ENCODE results near the gene NRP1.

The NRP1 gene

GRCh38 chr10:33349268-33349667, 14.8 kb upstream of the NRP1 start:
- no peak for DNase-seq (ENCODE audit: low spot score)

DNA sequence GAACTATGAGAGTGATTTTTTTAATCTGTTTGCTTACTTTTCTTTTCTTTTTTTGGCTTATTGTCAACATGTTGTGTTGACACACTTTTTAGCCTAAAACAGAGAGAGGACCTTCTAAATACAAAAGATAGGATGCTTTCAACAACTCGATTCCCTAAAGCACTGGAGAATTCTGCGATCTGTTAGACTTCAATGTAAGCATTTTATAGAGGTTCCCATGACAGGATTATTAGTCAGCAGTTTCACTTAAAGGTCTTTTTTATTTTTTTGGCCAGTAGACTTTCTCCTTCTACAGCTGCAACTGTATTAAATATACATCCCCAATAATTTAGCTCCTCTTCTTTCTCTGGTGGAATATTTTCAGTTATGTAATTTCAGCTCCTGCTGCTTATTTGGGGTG, 12.7 kb upstream of the NRP1 start:
- DNase-seq (ENCODE audit: low spot score), result no peak

DNA sequence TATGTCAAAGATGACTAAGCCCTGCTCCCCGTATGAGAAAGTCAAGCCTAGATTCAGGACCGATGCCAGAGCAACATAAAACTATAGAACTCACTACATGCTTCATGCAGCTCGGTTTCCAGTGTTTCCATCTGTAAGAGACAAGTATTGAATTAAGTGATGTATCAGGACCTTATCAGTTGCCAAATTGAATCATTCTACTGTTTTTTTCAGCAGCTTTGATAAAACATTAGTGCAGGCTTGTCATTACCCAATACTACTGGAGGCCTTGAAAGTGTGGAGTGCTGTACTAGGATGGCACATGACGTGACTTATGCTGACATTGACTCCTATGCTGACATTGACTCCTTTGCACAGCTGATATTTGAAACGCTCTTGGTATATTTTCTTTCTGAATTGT, 10.8 kb upstream of the NRP1 start:
- no peak for DNase-seq (ENCODE audit: low spot score)

GRCh38 chr10:33344676-33345075, 10.2 kb upstream of the NRP1 start:
- DNase-seq (ENCODE audit: low spot score), result no peak

GRCh38 chr10:33341637-33342036, 7.2 kb upstream of the NRP1 start:
- DNase-seq (ENCODE audit: low spot score), result peak; percentile 22

DNA sequence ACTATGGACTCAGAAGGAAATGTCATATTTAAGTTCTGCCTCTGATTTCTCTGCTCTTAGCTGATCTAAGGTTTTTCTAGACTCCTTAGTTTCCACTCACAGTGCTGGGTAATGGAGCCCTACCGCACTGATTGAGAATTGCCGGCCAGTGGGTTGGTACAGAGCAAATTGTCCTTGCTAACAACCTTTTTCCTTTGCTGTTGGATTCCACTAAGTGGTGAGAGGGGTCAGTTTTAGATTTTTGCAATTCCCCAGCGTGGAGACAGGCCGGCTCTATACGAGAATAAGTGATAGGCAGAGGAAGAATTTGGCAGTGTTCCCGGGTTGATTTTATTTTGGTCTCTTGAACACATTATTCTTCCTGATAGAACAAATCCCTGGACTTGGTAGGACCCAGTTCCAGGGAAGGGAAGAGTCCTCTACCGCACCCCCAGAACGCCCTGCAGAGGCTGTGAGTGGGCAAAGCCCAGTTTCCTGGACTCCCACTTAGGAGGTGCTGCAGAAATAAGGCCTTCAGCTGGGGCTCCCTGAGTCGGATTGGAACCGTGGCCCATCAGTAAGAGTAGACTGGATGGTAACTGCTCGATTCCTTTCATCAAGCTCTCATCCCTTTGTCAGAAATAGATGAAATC, 3.0 kb upstream of the NRP1 start:
- peak; percentile 50 for DNase-seq (ENCODE audit: low spot score)

- DNase-seq (ENCODE audit: low spot score), result peak; percentile 37
Measured at GRCh38 chr10:33336582-33337325, 2.3 kb upstream of the NRP1 start.

GRCh38 chr10:33335801-33336581, 1.5 kb upstream of the NRP1 start:
- peak; percentile 93 for DNase-seq (ENCODE audit: low spot score)

DNA sequence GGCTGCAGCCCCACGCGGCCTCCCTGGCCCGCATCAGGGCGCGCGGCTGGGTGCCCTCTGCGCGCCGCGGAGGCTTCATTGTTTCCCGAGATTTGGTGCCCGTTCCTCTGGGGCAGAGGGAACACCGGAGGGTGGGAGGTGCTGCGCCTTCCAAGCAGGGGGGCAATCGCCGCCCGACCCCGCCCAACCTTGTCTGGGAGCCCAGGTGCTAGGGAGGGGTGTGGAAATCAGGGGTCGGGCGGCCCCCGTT, 1.0 kb upstream of the NRP1 start:
- no peak for DNase-seq (ENCODE audit: low spot score)

GRCh38 chr10:33334805-33335550, 511 bp upstream of the NRP1 start:
- peak; percentile 85 for DNase-seq (ENCODE audit: low spot score)

GRCh38 chr10:33333260-33334101, 986 bp downstream of the NRP1 start:
- DNase-seq (ENCODE audit: low spot score), result peak; percentile 68

DNA sequence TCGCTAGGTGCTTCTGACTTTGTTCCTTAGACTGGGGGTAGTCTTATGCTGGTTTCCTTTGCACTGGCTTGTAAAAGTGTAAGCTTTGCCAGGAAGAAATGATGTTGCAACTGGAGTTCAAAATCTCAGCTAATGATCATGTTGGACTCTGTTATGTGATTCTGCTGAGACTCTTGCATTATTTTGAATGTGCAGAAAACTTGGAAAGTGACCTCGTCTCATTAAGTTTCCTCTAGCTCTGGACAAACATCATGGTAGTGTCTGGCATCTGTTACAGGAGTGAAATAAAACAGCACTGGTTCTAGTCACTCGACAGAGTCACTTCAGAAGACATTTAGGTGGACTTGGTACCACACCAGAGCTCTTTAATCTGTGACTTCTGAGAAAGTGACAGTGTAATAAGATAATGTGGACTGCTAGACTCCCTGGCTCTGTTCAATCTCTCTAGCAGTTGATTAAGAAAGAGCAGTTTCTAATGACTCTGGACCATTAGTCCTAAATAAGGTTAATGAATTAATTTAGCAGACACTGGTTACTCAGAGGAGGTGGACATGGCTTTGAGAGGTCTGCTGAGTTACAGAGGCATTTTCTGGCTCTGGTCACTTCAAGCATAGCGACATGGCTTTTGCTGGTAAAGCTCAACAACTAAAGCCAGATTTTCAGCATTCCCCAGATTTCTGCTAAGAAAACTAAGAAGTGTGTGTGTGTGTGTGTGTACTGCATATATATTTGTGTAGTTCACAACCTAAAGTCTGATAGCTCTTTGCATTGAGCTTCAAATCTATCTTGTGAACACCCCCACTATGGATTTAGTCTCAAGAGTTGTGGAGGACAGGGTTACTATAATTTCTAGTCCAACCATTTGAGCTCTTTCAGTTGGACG, 2.0 kb downstream of the NRP1 start:
- DNase-seq (ENCODE audit: low spot score), result peak; percentile 16

GRCh38 chr10:33331379-33331694, 3.1 kb downstream of the NRP1 start:
- no peak for DNase-seq (ENCODE audit: low spot score)

- peak; percentile 84 for DNase-seq (ENCODE audit: low spot score)
Measured at GRCh38 chr10:33330543-33331378, 3.7 kb downstream of the NRP1 start.

DNA sequence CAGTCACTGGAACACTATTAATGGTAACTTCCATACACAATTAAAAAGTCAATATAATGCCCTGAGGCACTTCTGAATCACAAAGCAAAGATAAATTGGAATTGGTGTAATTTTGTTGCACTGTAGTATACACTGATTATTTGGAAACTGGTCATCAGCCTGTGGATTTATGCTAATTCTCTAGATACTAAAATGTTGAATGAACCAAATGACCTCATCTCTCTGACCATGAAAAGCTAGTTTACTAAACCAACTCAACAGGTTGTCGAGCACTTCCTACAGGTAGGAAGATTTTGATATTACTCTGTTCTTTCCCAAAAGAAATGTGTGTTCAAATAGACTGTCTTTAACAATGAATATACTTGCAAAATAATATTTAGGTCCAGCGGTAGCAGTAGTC, 5.3 kb downstream of the NRP1 start:
- peak; percentile 16 for DNase-seq (ENCODE audit: low spot score)

DNA sequence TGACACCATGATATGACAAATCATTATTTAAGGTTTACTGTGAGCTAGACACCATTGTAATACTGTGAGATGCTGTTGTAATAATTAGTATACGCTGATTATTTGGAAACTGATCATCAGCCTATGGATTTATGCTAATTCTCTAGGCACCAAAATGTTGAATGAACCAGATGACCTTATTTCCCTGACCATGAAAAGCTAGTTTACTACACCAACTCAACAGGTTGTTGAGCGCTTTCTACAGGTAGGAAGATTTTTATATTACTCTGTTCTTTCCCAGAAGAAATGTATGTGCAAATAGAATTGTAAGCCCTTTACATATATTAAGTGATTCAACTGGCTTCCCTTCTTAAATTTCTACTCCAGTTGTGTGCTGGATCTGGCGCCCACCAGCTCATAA, 6.2 kb downstream of the NRP1 start:
- DNase-seq (ENCODE audit: low spot score), result no peak

GRCh38 chr10:33327751-33328150, 6.7 kb downstream of the NRP1 start:
- peak; percentile 21 for DNase-seq (ENCODE audit: low spot score)

GRCh38 chr10:33326933-33327332, 7.5 kb downstream of the NRP1 start:
- no peak for DNase-seq (ENCODE audit: low spot score)

- no peak for DNase-seq (ENCODE audit: low spot score)
Measured at GRCh38 chr10:33325929-33326328, 8.5 kb downstream of the NRP1 start.

DNA sequence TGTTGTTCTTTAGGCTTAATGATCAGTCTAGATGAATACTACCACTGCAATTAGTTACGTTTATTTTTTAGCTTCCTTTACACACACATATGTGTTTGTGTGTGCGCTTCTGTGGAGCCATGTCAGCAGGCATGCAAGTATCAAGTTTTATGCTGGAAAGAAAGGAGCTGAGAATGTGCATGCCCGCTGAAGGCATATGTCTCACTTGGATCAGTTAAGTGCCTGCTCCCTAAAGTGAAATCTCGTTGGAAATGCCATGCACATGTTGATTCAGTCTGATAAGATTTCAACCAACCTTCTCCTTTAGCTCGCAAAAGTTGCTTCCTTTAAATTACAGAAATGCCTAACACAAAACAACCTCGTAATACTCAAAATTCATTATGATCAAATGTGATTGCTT, 10.7 kb downstream of the NRP1 start:
- no peak for DNase-seq (ENCODE audit: low spot score)
